Activated CD4-positive, alpha-beta T cell treated with anti-CD3 and anti-CD28 coated beads, Interleukin-2, amount 10 ng/mL, durations not matched to agents 24 days and 14 days (primary cell): ENCODE data around the gene PRPS2. TPM values are rescaled to one million over a fixed set of nuclear protein-coding genes. Genes with fewer than 3 reads are reported as not detected.

Experiments
- DNase-seq: peaks from one replicate; pipeline ENCODE4 v3.0.0; 2022
- H3K27ac Mint-ChIP-seq: one replicate; pipeline ENCODE4 v1.8.0; 2022; ENCODE audit warnings: mild to moderate bottlenecking, mixed read lengths
- H3K27me3 Mint-ChIP-seq: one replicate; pipeline ENCODE4 v1.8.0; 2022; ENCODE audit warnings: mixed read lengths
- H3K36me3 Mint-ChIP-seq: one replicate; pipeline ENCODE4 v1.8.0; 2022; ENCODE audit warnings: low read depth, mild to moderate bottlenecking, mixed read lengths
- H3K4me1 Mint-ChIP-seq: one replicate; pipeline ENCODE4 v1.8.0; 2021; ENCODE audit warnings: mixed read lengths
- H3K4me3 Mint-ChIP-seq: one replicate; pipeline ENCODE4 v1.8.0; 2022; ENCODE audit warnings: mild to moderate bottlenecking, moderate library complexity, mixed read lengths
- H3K9me3 Mint-ChIP-seq: one replicate; pipeline ENCODE4 v1.8.0; 2021; ENCODE audit warnings: mixed read lengths
- intact Hi-C: fragments of 100-400 bp; cut with micrococcal nuclease; formaldehyde crosslinking; loops from one replicate; pipeline ENCODE4 v1.15.1; 2023
- total RNA-seq: library from RNA; stranded (reverse); gene quantifications from 2 replicates; pipeline ENCODE4 v1.2.3, GENCODE V29; 2022

The PRPS2 gene
- total RNA-seq, 1 donor from 2014 or later = 111 TPM

DNA sequence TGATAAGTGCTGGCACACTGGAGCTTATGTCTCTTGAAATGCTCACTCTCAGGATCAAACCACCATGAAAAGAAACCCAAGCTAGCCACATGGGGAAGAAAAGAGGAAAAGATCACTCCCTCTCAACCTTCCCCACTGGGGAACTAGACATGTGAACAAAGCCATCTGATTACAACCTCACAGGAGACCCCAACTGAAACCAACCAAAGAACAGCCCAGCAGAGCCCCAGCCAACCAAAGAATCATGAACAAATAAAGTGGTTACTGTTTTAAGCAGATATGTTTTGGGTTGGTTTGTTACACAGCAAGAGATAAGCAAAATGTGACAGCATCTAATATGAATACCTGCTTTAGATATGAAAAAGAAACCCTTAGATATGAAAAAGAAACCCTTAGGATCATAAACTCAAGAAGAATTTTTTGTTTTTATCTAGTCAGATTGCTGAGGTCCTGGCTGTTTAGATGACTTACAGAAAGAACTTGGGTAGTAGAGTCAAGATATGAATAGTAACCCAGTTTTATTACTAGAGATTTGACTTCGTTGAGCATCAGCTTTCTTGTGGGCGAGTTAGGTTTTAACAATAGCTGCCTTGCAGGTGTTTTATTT lies 52.0 kb downstream of the PRPS2 start:
- no peaks in the 10 kb centered on the region for H3K36me3 Mint-ChIP-seq
- peak overlapping the region; percentile 95 for H3K27ac Mint-ChIP-seq
- peaks cover 14% of the 10 kb centered on the region for H3K4me1 Mint-ChIP-seq
- H3K4me3 Mint-ChIP-seq = peak overlapping the region; percentile 83
- DNase-seq = no peak
- H3K9me3 Mint-ChIP-seq = no peaks in the 10 kb centered on the region
- H3K27me3 Mint-ChIP-seq = no peaks in the 10 kb centered on the region
- intact Hi-C loops = no loop called here

- Mint-ChIP-seq H3K4me1 (peaks cover 14% of the 10 kb centered on the region), H3K27ac (peak overlapping the region; percentile 95), H3K27me3 (no peaks in the 10 kb centered on the region), H3K4me3 (peak overlapping the region; percentile 83), H3K9me3 (no peaks in the 10 kb centered on the region), H3K36me3 (no peaks in the 10 kb centered on the region)
- peak; percentile 60 for DNase-seq
- intact Hi-C loops = loop anchor here (2.0 kb wide), 1 partner anchor 23 kb away; the partner anchor contains the start of gene TLR7
Observed at GRCh38 chrX:12843668-12844279, 52.6 kb downstream of the PRPS2 start.

GRCh38 chrX:12844319-12844718 lies 53.1 kb downstream of the PRPS2 start:
- DNase-seq = no peak
- Mint-ChIP-seq H3K4me1 (peaks cover 14% of the 10 kb centered on the region), H3K9me3 (no peaks in the 10 kb centered on the region), H3K36me3 (peaks cover under 1% of the 10 kb centered on the region), H3K27ac (peak overlapping the region; percentile 95), H3K4me3 (peak overlapping the region; percentile 83), H3K27me3 (no peaks in the 10 kb centered on the region)
- intact Hi-C loops = loop anchor here (2.0 kb wide), 1 partner anchor 22 kb away; the partner anchor contains the start of gene TLR7

DNA sequence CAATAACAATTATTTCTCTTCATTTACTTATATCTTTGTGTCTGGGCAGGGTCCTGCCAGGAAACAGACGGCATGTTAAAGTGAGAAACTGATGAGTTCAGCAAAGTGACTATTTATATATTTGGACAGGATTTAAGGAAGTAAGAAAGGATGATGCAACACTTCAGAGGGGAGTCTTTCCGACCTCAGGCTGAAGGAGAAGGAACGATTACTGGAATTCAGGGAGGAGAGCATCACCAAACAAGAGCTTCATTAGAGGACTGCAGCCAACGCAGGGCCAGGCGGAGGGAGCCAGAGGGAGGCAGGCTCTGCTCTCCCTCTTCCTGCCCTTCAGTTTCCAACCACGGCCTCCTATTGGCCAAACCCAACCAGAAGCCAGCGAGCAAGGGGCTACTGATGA lies 74.1 kb downstream of the PRPS2 start:
- no peak for DNase-seq
- Mint-ChIP-seq H3K4me1 (peaks cover 13% of the 10 kb centered on the region), H3K27me3 (peaks cover 4% of the 10 kb centered on the region), H3K27ac (no peak overlapping the region), H3K36me3 (peaks cover 3% of the 10 kb centered on the region), H3K4me3 (no peak overlapping the region), H3K9me3 (no peaks in the 10 kb centered on the region)
- intact Hi-C loops = no loop called here

GRCh38 chrX:12866451-12867377 lies 75.5 kb downstream of the PRPS2 start, which contains the start of gene TLR7:
Gene TLR7, plus strand, starts transcription at chrX:12867072. Its CDS starts 507 bp downstream, at chrX:12867579.
- H3K27me3 Mint-ChIP-seq = peaks cover 3% of the 10 kb centered on the region
- no peaks in the 10 kb centered on the region for H3K9me3 Mint-ChIP-seq
- intact Hi-C loops = loop anchor here (2.0 kb wide), 1 partner anchor 22 kb away; no protein-coding TSS in a partner anchor
- no peak for DNase-seq
- peak within 1 kb of the TSS; percentile 45 for H3K4me3 Mint-ChIP-seq
- H3K27ac Mint-ChIP-seq = peak within 1 kb of the TSS; percentile 77
- H3K4me1 Mint-ChIP-seq = peaks cover 13% of the 10 kb centered on the region
- H3K36me3 Mint-ChIP-seq = peaks cover 3% of the 10 kb centered on the region

GRCh38 chrX:12867685-12868084 lies 76.5 kb downstream of the PRPS2 start:
- Mint-ChIP-seq H3K27me3 (no peaks in the 10 kb centered on the region), H3K4me3 (peak overlapping the region; percentile 45), H3K4me1 (peaks cover 17% of the 10 kb centered on the region), H3K36me3 (peaks cover 3% of the 10 kb centered on the region), H3K27ac (peak overlapping the region; percentile 77), H3K9me3 (no peaks in the 10 kb centered on the region)
- DNase-seq = no peak
- intact Hi-C loops = loop anchor here (2.0 kb wide), 1 partner anchor 23 kb away; no protein-coding TSS in a partner anchor

GRCh38 chrX:12868747-12869146 lies 77.5 kb downstream of the PRPS2 start:
- Mint-ChIP-seq H3K27ac (no peak overlapping the region), H3K9me3 (no peaks in the 10 kb centered on the region), H3K27me3 (no peaks in the 10 kb centered on the region), H3K36me3 (peaks cover 3% of the 10 kb centered on the region), H3K4me1 (peaks cover 17% of the 10 kb centered on the region), H3K4me3 (no peak overlapping the region)
- DNase-seq = no peak
- intact Hi-C loops = no loop called here

- intact Hi-C loops = no loop called here
- H3K27me3 Mint-ChIP-seq = no peaks in the 10 kb centered on the region
- H3K4me3 Mint-ChIP-seq = no peak overlapping the region
- no peak overlapping the region for H3K27ac Mint-ChIP-seq
- peaks cover 3% of the 10 kb centered on the region for H3K36me3 Mint-ChIP-seq
- no peaks in the 10 kb centered on the region for H3K9me3 Mint-ChIP-seq
- peaks cover 17% of the 10 kb centered on the region for H3K4me1 Mint-ChIP-seq
- DNase-seq = no peak
Observed at GRCh38 chrX:12871257-12871656, 80.0 kb downstream of the PRPS2 start.

DNA sequence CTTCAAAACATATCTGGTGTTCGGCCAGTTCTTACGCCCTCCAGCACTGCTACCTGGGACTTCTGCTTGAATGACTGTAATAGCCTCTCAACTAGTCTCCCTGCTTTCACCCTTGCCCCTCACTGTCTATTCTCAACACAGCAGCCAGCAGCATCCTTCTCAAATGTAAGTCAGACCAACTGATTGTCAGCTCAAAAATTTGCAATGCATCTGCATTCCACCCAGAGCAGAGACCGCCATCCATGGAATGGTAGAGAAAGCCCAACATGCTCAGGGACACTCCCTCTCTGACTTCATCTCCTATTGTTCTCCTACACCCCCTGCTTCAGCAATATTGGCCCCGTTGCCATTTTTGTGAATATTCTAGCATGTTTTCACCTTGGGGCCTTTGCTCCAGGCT lies 81.5 kb downstream of the PRPS2 start:
- H3K9me3 Mint-ChIP-seq = no peaks in the 10 kb centered on the region
- peaks cover 3% of the 10 kb centered on the region for H3K36me3 Mint-ChIP-seq
- H3K27ac Mint-ChIP-seq = no peak overlapping the region
- H3K4me1 Mint-ChIP-seq = peaks cover 7% of the 10 kb centered on the region
- intact Hi-C loops = no loop called here
- no peak overlapping the region for H3K4me3 Mint-ChIP-seq
- no peak for DNase-seq
- H3K27me3 Mint-ChIP-seq = no peaks in the 10 kb centered on the region

Other genes starting within 250 kb of the PRPS2 start
- gene TLR7, start 75.7 kb downstream of the PRPS2 start, total RNA-seq = 0.12 and 0.17 TPM in 2 replicates
- not detected in 2 replicates for gene TLR8, start 115.2 kb downstream of the PRPS2 start, total RNA-seq
- 5,263 and 5,311 TPM in 2 replicates for gene TMSB4X, start 183.7 kb downstream of the PRPS2 start, total RNA-seq